22Rv1 (cell line): ENCODE measurements around the gene C1orf159.
"Not testable (repeated sequence)": the region's sequence is repeated elsewhere in the genome, so short reads cannot be mapped to it uniquely, and the experiment has no call there.

ENCODE experiments used
- H3K27ac ChIP-seq: fragments of 450-650 bp; 2 replicates; pipeline ENCODE4 v1.5.1; 2017
- CTCF ChIP-seq: fragments of 450-650 bp; IDR thresholded peaks from 2 replicates; pipeline ENCODE4 v1.5.1; 2017; ENCODE audit warnings: mild to moderate bottlenecking
- ZFX ChIP-seq: fragments of 450-650 bp; IDR thresholded peaks from 2 replicates; pipeline ENCODE4 v1.6.1; 2017; ENCODE audit warnings: antibody characterized with exemption, borderline replicate concordance

Gene C1orf159

GRCh38 chr1:1155258-1155657 lies 39.4 kb upstream of the C1orf159 start:
- H3K27ac ChIP-seq, result no peak overlapping the region
- TF ChIP-seq ZFX (no peak), CTCF (no peak)

GRCh38 chr1:1153874-1154273 lies 38.0 kb upstream of the C1orf159 start:
- H3K27ac ChIP-seq, result no peak overlapping the region
- no peak for TF ChIP-seq CTCF
- TF ChIP-seq ZFX, result no peak

- not testable (repeated sequence) for H3K27ac ChIP-seq
Observed at GRCh38 chr1:1153215-1153614, 37.3 kb upstream of the C1orf159 start.

GRCh38 chr1:1152431-1152830 lies 36.5 kb upstream of the C1orf159 start:
- not testable (repeated sequence) for H3K27ac ChIP-seq

GRCh38 chr1:1151306-1151705 lies 35.4 kb upstream of the C1orf159 start:
- TF ChIP-seq ZFX, result no peak
- no peak for TF ChIP-seq CTCF
- no peak overlapping the region for H3K27ac ChIP-seq

- TF ChIP-seq ZFX, result no peak
- no peak for TF ChIP-seq CTCF
Observed at GRCh38 chr1:1150100-1150499, 34.2 kb upstream of the C1orf159 start.

GRCh38 chr1:1149416-1149815 lies 33.5 kb upstream of the C1orf159 start:
- no peak for TF ChIP-seq CTCF
- no peak for TF ChIP-seq ZFX
- no peak overlapping the region for H3K27ac ChIP-seq

More at GRCh38 chr1:1150100-1150499, 34.2 kb upstream of the C1orf159 start:
- no peak overlapping the region for H3K27ac ChIP-seq

- no peak overlapping the region for H3K27ac ChIP-seq
- TF ChIP-seq ZFX, result no peak
- TF ChIP-seq CTCF, result no peak
Observed at GRCh38 chr1:1148569-1148968, 32.7 kb upstream of the C1orf159 start.

- H3K27ac ChIP-seq, result no peak overlapping the region
- no peak for TF ChIP-seq CTCF
- TF ChIP-seq ZFX, result no peak
Observed at GRCh38 chr1:1148061-1148460, 32.2 kb upstream of the C1orf159 start.
